ENCODE measurements around the gene IBA57.
A peak's percentile ranks its signal among the peaks of the same experiment; 100 is the strongest.

The IBA57 gene

GRCh38 chr1:228164561-228165371 is 838 bp upstream of the IBA57 start:
- DNase-seq (ENCODE audit: extremely low read depth, insufficient read length) = peak; percentile 10

GRCh38 chr1:228166170-228166936 is 749 bp downstream of the IBA57 start:
- H3K36me3 ChIP-seq (ENCODE audit: control insufficient read depth, insufficient read depth, low read length) = no peaks in the 10 kb centered on the region; the same call in none of the 2 replicates
- peak overlapping the region; percentile 87 for H3K4me3 ChIP-seq (replicated peaks; ENCODE audit: low read depth, low read length)
- DNase-seq (ENCODE audit: extremely low read depth, insufficient read length) = no peak
- peak; percentile 56 for TF ChIP-seq CTCF (IDR thresholded peaks at IDR 0.05; ENCODE audit: insufficient read depth, low read length, poor library complexity, severe bottlenecking)
- H3K27me3 ChIP-seq (replicated peaks; ENCODE audit: control insufficient read depth, insufficient read depth, low read length) = no peaks in the 10 kb centered on the region

More at GRCh38 chr1:228164561-228165371, 838 bp upstream of the IBA57 start:
- Histone ChIP-seq H3K36me3 (ENCODE audit: control insufficient read depth, insufficient read depth, low read length) (no peaks in the 10 kb centered on the region; the same call in 1 of the 2 replicates), H3K27me3 (replicated peaks; ENCODE audit: control insufficient read depth, insufficient read depth, low read length) (no peaks in the 10 kb centered on the region), H3K4me3 (replicated peaks; ENCODE audit: low read depth, low read length) (peak overlapping the region; percentile 75)
- no peak for TF ChIP-seq CTCF (IDR thresholded peaks at IDR 0.05; ENCODE audit: insufficient read depth, low read length, poor library complexity, severe bottlenecking)

GRCh38 chr1:228168563-228169270 is 3.1 kb downstream of the IBA57 start:
- Histone ChIP-seq H3K4me3 (replicated peaks; ENCODE audit: low read depth, low read length) (no peak overlapping the region), H3K27me3 (replicated peaks; ENCODE audit: control insufficient read depth, insufficient read depth, low read length) (no peaks in the 10 kb centered on the region), H3K36me3 (ENCODE audit: control insufficient read depth, insufficient read depth, low read length) (no peaks in the 10 kb centered on the region; the same call in none of the 2 replicates)
- no peak for TF ChIP-seq CTCF (IDR thresholded peaks at IDR 0.05; ENCODE audit: insufficient read depth, low read length, poor library complexity, severe bottlenecking)
- DNase-seq (ENCODE audit: extremely low read depth, insufficient read length) = no peak

GRCh38 chr1:228169345-228169744 is 3.7 kb downstream of the IBA57 start:
- TF ChIP-seq CTCF (IDR thresholded peaks at IDR 0.05; ENCODE audit: insufficient read depth, low read length, poor library complexity, severe bottlenecking) = no peak
- no peak for DNase-seq (ENCODE audit: extremely low read depth, insufficient read length)
- H3K4me3 ChIP-seq (replicated peaks; ENCODE audit: low read depth, low read length) = no peak overlapping the region
- H3K27me3 ChIP-seq (replicated peaks; ENCODE audit: control insufficient read depth, insufficient read depth, low read length) = no peaks in the 10 kb centered on the region
- H3K36me3 ChIP-seq (ENCODE audit: control insufficient read depth, insufficient read depth, low read length) = no peaks in the 10 kb centered on the region; the same call in none of the 2 replicates

- H3K27me3 ChIP-seq (replicated peaks; ENCODE audit: control insufficient read depth, insufficient read depth, low read length) = no peaks in the 10 kb centered on the region
- no peak for DNase-seq (ENCODE audit: extremely low read depth, insufficient read length)
- H3K36me3 ChIP-seq (ENCODE audit: control insufficient read depth, insufficient read depth, low read length) = no peaks in the 10 kb centered on the region; the same call in none of the 2 replicates
- no peak overlapping the region for H3K4me3 ChIP-seq (replicated peaks; ENCODE audit: low read depth, low read length)
- no peak for TF ChIP-seq CTCF (IDR thresholded peaks at IDR 0.05; ENCODE audit: insufficient read depth, low read length, poor library complexity, severe bottlenecking)
These were observed 5.1 kb downstream of the IBA57 start for GRCh38 chr1:228170666-228171065.

Measured in GM06990 (cell line).